Fibroblast of peridontal ligament (primary cell): ENCODE results near the gene CLPX.
A peak's percentile ranks its signal among the peaks of the same experiment; 100 is the strongest.
"Not testable (repeated sequence)": the region's sequence is repeated elsewhere in the genome, so short reads cannot be mapped to it uniquely, and the experiment has no call there.

Source experiments
- DNase-seq: peaks from one replicate; pipeline ENCODE4 v3.0.0-alpha.2; 2010; ENCODE audit errors: extremely low read depth

CLPX gene

DNA sequence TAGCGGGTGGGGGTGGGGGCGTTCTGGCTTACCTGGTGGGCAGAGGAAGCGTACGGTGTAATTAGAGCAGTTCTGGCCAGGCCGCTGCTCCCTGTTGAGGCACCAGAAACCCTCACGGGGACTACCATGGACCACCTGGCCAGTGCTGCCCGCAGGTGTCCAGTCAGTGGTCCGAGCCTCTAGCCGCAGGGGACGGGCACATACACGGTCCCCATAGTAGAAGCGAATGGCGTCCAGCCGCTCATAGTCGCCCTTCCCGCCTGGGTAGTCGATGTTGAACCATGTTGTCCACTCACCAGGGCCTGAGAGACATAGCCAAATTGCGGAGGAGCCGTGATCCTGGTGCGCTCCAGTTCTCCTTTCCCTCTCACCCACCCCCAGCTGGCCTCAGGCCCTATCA is 21.6 kb upstream of the CLPX start:
- DNase-seq, result no peak

- no peak for DNase-seq
Measured at GRCh38 chr15:65204931-65205660, 20.0 kb upstream of the CLPX start.

DNA sequence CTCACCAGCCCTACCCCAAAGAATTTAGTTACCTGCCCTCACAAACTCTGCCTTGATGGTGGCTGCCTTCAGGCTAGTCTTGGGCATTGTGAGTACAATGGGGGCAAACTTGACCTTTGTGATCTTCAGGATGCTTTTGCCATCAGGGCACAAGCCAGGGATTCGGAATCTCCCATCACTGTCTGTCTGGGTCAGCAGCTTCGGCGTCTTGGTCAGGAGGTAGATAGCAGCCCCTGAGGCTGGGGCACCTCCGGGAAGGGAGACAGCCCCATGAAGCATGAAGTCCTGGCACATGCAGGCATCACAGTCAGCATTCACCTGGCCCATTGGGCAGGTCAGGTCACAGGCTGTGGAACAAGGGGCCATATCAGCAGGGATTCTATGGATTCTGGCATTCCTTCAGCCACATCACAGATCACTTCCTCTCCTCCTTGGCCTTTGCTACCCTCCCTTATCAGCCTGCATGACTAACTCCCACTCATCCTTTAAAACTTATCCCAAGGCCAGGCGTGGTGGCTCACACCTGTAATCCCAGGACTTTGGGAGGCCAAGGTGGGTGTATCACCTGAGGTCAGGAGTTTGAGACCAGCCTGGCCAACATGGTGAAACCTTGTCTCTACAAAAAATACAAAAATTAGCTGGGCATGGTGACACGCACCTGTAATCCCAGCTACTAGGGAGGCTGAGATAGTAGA is 19.2 kb upstream of the CLPX start:
- no peak for DNase-seq

GRCh38 chr15:65201918-65202317 is 16.8 kb upstream of the CLPX start:
- no peak for DNase-seq

- no peak for DNase-seq
Measured at GRCh38 chr15:65198571-65198970, 13.4 kb upstream of the CLPX start.

GRCh38 chr15:65197337-65197645 is 12.1 kb upstream of the CLPX start:
- no peak for DNase-seq

GRCh38 chr15:65196637-65197336 is 11.6 kb upstream of the CLPX start:
- no peak for DNase-seq

GRCh38 chr15:65195548-65195923 is 10.4 kb upstream of the CLPX start:
- no peak for DNase-seq

- peak; percentile 54 for DNase-seq
Measured at GRCh38 chr15:65194826-65195547, 9.8 kb upstream of the CLPX start.

DNA sequence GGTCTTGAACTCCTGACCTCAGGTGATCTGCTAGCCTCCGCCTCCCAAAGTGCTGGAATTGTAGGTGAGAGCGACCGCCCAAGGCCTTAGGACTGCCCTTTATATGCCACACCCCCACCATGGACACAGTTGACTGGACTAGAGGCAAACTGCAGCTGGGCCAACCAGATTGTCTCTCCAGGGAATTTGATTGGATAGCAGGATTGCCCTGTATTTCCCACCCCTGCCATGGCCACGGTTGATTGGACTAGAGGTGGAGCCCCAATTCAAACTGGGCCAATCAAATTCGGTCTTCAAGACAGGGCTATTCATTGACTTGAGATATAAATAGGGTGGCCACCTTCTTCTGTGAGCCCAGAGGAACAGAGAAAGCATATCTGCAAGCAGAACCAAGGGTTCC is 6.9 kb upstream of the CLPX start:
- DNase-seq, result peak; percentile 8

GRCh38 chr15:65189102-65189740 is 4.1 kb upstream of the CLPX start:
- peak; percentile 79 for DNase-seq

- DNase-seq, result not testable (repeated sequence)
Measured at GRCh38 chr15:65188472-65188871, 3.3 kb upstream of the CLPX start.

DNA sequence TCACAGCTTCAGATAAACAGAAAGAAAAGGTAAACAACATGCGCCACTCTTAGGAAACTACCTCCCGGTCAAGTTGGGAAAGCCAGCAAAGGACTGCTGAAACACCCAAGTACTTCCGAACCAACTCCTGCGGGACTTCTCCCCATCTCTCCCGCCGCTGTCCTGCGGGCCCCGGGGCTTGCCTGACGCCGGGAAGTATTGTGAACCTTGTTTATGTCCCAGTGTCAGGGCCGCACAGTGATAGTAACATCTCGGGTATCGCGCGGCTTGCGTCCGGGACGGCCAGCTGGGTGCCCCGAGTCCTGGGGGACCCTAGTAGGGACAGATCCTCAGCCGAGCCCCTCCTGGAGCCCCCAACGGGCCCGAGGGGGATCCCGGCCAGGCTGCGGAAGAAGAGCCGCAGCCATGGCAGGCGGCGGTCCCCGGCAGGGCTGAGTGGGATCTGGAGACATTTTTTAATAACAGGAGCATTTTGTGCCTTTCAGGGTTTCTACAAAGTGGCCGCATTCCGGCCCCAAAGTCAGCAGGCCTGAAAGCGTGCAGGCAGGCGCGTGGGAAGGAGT is 756 bp downstream of the CLPX start:
- DNase-seq, result peak; percentile 54

GRCh38 chr15:65183865-65184159 is 1.3 kb downstream of the CLPX start:
- DNase-seq, result no peak

- no peak for DNase-seq
Measured at GRCh38 chr15:65182538-65182937, 2.6 kb downstream of the CLPX start.

- DNase-seq, result not testable (repeated sequence)
Measured at GRCh38 chr15:65181582-65182353, 3.4 kb downstream of the CLPX start.

DNA sequence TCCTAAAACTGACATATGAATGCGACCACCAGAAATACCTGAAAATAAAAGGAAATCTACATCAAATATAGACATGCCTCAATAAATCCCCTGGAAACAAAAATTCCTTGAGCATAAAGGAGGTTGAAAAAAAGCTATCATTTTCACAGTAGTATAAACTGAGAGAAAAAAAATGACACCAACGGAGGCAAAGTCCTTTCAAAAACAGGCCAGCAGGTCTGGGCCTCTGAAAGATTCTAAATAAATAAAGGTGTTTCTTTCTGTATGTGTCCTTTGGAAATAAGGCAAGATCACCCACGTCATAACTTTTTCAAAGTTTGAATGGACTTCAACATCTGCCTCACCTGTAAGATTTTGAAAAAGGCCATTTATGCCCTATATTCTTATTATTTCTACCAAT is 5.0 kb downstream of the CLPX start:
- DNase-seq, result no peak

GRCh38 chr15:65177901-65178300 is 7.2 kb downstream of the CLPX start:
- no peak for DNase-seq

DNA sequence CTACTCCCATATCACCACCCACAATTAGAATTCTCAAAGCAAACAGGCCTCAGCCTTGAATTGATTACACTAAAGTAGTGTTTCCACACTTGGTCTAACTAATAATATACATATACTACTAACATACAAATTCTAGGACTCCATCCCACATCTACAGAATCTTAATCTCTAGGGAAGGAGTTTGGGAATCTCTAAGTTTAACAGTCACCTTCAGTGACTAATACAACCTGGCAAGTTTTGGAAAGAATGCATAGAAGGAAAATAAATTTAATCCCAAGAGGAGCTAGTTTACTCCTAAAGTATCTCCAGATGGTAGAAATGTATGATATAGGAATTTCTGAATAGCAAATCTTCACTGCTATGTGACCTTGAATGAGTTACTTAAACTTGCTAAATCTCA is 9.1 kb downstream of the CLPX start:
- peak; percentile 46 for DNase-seq

GRCh38 chr15:65175511-65175910 is 9.6 kb downstream of the CLPX start:
- DNase-seq, result no peak

- DNase-seq, result no peak
Measured at GRCh38 chr15:65174509-65174908, 10.6 kb downstream of the CLPX start.
